H1 (cell line): Measurements from ENCODE around the gene TFCP2. TPM values are rescaled to one million over a fixed set of nuclear protein-coding genes. Genes with fewer than 3 reads are reported as not detected.

ENCODE experiments used
- GTF2F1 ChIP-seq: IDR thresholded peaks from 2 replicates; pipeline ENCODE4 v1.6.1; 2012; ENCODE audit warnings: low read depth, low read length, improper control_type of control experiment, borderline replicate concordance
- POLR2AphosphoS5 ChIP-seq: IDR thresholded peaks from 2 replicates; pipeline ENCODE4 v1.6.1; 2011; ENCODE audit warnings: low read depth, low read length
- TAF1 ChIP-seq: IDR thresholded peaks from 2 replicates; pipeline ENCODE4 v1.6.1; 2011; ENCODE audit warnings: mild to moderate bottlenecking, low read depth, low read length
- polyA plus RNA-seq, 7 experiments: library from polyadenylated mRNA; depleted of rRNA in 3 of 7; stranded (reverse) in 5 of 7; unstranded in 2 of 7; fragments of >200 nt in 5 of 7; fragments of 200-250 nt in 2 of 7; gene quantifications; 1 replicate in 5 of 7; 2 replicates in 1 of 7; 4 replicates in 1 of 7; pipeline versions ENCODE4 v1.2.1 to v1.2.3, GENCODE V29; 2011 to 2013; ENCODE audit warnings: missing spikeins in 2 of 7, mixed read lengths in 2 of 7
- total RNA-seq: library from RNA; stranded (reverse); fragmentation: NEBNext Ultra II Directional; extraction: Animal tissue kit (Norgen Biotek cat#: 25700); gene quantifications from 2 replicates; pipeline ENCODE4 v1.2.1, GENCODE V29; 2021
- TF ChIP-seq, protein P1 (sequence below): fragments of 300-600 bp; sonication (generic); IDR thresholded peaks from 2 replicates; pipeline ENCODE4 v1.7.1; 2012; ENCODE audit warnings: low read length, moderate library complexity, mild to moderate bottlenecking, inconsistent platforms; ENCODE audit not compliant: insufficient replicate concordance

The TFCP2 gene
- total and polyA plus RNA-seq, 2 of the 8 experiments (the other 6 are each of a cell fraction or from before 2014, with no cell fraction given), result 19.8 to 49.2 TPM

- TF ChIP-seq, protein P1, sequence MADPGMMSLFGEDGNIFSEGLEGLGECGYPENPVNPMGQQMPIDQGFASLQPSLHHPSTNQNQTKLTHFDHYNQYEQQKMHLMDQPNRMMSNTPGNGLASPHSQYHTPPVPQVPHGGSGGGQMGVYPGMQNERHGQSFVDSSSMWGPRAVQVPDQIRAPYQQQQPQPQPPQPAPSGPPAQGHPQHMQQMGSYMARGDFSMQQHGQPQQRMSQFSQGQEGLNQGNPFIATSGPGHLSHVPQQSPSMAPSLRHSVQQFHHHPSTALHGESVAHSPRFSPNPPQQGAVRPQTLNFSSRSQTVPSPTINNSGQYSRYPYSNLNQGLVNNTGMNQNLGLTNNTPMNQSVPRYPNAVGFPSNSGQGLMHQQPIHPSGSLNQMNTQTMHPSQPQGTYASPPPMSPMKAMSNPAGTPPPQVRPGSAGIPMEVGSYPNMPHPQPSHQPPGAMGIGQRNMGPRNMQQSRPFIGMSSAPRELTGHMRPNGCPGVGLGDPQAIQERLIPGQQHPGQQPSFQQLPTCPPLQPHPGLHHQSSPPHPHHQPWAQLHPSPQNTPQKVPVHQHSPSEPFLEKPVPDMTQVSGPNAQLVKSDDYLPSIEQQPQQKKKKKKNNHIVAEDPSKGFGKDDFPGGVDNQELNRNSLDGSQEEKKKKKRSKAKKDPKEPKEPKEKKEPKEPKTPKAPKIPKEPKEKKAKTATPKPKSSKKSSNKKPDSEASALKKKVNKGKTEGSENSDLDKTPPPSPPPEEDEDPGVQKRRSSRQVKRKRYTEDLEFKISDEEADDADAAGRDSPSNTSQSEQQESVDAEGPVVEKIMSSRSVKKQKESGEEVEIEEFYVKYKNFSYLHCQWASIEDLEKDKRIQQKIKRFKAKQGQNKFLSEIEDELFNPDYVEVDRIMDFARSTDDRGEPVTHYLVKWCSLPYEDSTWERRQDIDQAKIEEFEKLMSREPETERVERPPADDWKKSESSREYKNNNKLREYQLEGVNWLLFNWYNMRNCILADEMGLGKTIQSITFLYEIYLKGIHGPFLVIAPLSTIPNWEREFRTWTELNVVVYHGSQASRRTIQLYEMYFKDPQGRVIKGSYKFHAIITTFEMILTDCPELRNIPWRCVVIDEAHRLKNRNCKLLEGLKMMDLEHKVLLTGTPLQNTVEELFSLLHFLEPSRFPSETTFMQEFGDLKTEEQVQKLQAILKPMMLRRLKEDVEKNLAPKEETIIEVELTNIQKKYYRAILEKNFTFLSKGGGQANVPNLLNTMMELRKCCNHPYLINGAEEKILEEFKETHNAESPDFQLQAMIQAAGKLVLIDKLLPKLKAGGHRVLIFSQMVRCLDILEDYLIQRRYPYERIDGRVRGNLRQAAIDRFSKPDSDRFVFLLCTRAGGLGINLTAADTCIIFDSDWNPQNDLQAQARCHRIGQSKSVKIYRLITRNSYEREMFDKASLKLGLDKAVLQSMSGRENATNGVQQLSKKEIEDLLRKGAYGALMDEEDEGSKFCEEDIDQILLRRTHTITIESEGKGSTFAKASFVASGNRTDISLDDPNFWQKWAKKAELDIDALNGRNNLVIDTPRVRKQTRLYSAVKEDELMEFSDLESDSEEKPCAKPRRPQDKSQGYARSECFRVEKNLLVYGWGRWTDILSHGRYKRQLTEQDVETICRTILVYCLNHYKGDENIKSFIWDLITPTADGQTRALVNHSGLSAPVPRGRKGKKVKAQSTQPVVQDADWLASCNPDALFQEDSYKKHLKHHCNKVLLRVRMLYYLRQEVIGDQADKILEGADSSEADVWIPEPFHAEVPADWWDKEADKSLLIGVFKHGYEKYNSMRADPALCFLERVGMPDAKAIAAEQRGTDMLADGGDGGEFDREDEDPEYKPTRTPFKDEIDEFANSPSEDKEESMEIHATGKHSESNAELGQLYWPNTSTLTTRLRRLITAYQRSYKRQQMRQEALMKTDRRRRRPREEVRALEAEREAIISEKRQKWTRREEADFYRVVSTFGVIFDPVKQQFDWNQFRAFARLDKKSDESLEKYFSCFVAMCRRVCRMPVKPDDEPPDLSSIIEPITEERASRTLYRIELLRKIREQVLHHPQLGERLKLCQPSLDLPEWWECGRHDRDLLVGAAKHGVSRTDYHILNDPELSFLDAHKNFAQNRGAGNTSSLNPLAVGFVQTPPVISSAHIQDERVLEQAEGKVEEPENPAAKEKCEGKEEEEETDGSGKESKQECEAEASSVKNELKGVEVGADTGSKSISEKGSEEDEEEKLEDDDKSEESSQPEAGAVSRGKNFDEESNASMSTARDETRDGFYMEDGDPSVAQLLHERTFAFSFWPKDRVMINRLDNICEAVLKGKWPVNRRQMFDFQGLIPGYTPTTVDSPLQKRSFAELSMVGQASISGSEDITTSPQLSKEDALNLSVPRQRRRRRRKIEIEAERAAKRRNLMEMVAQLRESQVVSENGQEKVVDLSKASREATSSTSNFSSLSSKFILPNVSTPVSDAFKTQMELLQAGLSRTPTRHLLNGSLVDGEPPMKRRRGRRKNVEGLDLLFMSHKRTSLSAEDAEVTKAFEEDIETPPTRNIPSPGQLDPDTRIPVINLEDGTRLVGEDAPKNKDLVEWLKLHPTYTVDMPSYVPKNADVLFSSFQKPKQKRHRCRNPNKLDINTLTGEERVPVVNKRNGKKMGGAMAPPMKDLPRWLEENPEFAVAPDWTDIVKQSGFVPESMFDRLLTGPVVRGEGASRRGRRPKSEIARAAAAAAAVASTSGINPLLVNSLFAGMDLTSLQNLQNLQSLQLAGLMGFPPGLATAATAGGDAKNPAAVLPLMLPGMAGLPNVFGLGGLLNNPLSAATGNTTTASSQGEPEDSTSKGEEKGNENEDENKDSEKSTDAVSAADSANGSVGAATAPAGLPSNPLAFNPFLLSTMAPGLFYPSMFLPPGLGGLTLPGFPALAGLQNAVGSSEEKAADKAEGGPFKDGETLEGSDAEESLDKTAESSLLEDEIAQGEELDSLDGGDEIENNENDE, result no peak
- TF ChIP-seq POLR2AphosphoS5, result no peak
- no peak for TF ChIP-seq TAF1
- no peak for TF ChIP-seq GTF2F1
Measured at GRCh38 chr12:51127050-51127729, 45.7 kb downstream of the TFCP2 start (continued).
